ENCODE results near the gene SHCBP1.

SHCBP1 gene, protein sequence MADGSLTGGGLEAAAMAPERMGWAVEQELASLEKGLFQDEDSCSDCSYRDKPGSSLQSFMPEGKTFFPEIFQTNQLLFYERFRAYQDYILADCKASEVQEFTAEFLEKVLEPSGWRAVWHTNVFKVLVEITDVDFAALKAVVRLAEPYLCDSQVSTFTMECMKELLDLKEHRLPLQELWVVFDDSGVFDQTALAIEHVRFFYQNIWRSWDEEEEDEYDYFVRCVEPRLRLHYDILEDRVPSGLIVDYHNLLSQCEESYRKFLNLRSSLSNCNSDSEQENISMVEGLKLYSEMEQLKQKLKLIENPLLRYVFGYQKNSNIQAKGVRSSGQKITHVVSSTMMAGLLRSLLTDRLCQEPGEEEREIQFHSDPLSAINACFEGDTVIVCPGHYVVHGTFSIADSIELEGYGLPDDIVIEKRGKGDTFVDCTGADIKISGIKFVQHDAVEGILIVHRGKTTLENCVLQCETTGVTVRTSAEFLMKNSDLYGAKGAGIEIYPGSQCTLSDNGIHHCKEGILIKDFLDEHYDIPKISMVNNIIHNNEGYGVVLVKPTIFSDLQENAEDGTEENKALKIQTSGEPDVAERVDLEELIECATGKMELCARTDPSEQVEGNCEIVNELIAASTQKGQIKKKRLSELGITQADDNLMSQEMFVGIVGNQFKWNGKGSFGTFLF

DNA sequence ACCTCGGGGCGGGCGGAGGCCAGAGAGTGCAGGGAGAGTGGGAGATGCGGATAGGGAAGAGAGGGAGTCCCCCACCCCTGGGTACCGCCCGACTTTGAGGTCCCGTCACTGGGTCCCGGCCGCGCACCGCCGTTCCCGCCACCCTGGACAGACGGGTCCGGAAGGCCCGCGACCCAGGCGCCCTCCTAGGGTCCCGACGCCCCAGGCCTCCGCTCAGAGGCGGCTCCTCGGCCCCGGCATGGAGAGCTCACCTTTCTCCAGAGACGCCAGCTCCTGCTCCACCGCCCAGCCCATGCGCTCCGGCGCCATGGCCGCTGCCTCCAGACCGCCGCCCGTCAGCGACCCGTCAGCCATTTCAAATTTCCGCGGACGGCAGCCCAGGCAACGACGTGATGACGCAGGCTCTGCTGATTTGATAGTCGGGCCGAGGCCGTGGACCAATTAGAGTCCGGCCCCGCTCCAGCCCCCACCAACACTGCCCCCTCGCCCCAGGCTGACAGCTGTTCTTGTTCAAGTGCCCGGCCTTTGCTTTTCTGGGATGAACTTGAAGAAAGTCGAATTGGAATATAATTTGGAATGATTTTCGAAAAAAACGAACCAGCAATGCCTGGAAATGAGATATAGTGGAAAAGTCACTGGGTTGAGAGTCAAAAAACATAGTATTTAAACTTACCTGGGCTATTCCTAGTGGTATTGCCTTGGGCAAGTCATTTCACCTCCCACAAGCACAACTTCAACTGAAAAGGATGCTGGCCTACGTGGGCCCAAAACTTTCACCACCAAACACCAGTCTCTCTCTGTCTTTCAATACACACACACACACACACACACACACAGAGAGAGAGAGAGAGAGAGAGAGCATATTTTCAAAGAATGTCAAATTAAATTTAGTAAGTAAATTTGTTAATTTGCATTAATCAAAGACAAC, at the start of gene SHCBP1:
Gene SHCBP1, minus strand, starts transcription at position 374 of the 928 bp plus-strand sequence. Its CDS starts 20 bp downstream, at position 354.
- TF ChIP-seq NFIC (IDR thresholded peaks at IDR 0.05) (no peak), CEBPB (IDR thresholded peaks at IDR 0.05) (no peak), EP300 (IDR thresholded peaks at IDR 0.05; ENCODE audit: borderline replicate concordance) (no peak), CREB1 (IDR thresholded peaks at IDR 0.05; ENCODE audit: low read depth) (peak; percentile 76), TEAD4 (IDR thresholded peaks at IDR 0.05) (no peak), YY1 (IDR thresholded peaks at IDR 0.05; ENCODE audit: low read depth) (peak; percentile 94), ZBTB7A (IDR thresholded peaks at IDR 0.05; ENCODE audit: low read depth) (no peak), TAF1 (IDR thresholded peaks at IDR 0.05; ENCODE audit: low read depth) (peak; percentile 94), EGR1 (IDR thresholded peaks at IDR 0.05) (0 out of 2 replicates have a peak, but pooled peaks have one; percentile 35), RAD21 (IDR thresholded peaks at IDR 0.05; ENCODE audit: low read depth) (no peak), FOXM1 (IDR thresholded peaks at IDR 0.05; ENCODE audit: borderline replicate concordance, low read depth) (peak; percentile 38; the same call in 1 of the 2 replicates), TCF12 (IDR thresholded peaks at IDR 0.05; ENCODE audit: low read depth) (peak; percentile 62; the same call in 1 of the 2 replicates)
- TF ChIP-seq, protein P1, sequence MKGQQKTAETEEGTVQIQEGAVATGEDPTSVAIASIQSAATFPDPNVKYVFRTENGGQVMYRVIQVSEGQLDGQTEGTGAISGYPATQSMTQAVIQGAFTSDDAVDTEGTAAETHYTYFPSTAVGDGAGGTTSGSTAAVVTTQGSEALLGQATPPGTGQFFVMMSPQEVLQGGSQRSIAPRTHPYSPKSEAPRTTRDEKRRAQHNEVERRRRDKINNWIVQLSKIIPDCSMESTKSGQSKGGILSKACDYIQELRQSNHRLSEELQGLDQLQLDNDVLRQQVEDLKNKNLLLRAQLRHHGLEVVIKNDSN (IDR thresholded peaks at IDR 0.05) = no peak
- TF ChIP-seq, protein P2, sequence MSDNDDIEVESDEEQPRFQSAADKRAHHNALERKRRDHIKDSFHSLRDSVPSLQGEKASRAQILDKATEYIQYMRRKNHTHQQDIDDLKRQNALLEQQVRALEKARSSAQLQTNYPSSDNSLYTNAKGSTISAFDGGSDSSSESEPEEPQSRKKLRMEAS (IDR thresholded peaks at IDR 0.05) = peak; percentile 76
- TF ChIP-seq, protein P3, sequence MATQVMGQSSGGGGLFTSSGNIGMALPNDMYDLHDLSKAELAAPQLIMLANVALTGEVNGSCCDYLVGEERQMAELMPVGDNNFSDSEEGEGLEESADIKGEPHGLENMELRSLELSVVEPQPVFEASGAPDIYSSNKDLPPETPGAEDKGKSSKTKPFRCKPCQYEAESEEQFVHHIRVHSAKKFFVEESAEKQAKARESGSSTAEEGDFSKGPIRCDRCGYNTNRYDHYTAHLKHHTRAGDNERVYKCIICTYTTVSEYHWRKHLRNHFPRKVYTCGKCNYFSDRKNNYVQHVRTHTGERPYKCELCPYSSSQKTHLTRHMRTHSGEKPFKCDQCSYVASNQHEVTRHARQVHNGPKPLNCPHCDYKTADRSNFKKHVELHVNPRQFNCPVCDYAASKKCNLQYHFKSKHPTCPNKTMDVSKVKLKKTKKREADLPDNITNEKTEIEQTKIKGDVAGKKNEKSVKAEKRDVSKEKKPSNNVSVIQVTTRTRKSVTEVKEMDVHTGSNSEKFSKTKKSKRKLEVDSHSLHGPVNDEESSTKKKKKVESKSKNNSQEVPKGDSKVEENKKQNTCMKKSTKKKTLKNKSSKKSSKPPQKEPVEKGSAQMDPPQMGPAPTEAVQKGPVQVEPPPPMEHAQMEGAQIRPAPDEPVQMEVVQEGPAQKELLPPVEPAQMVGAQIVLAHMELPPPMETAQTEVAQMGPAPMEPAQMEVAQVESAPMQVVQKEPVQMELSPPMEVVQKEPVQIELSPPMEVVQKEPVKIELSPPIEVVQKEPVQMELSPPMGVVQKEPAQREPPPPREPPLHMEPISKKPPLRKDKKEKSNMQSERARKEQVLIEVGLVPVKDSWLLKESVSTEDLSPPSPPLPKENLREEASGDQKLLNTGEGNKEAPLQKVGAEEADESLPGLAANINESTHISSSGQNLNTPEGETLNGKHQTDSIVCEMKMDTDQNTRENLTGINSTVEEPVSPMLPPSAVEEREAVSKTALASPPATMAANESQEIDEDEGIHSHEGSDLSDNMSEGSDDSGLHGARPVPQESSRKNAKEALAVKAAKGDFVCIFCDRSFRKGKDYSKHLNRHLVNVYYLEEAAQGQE (IDR thresholded peaks at IDR 0.05; ENCODE audit: low read depth) = no peak

DNA sequence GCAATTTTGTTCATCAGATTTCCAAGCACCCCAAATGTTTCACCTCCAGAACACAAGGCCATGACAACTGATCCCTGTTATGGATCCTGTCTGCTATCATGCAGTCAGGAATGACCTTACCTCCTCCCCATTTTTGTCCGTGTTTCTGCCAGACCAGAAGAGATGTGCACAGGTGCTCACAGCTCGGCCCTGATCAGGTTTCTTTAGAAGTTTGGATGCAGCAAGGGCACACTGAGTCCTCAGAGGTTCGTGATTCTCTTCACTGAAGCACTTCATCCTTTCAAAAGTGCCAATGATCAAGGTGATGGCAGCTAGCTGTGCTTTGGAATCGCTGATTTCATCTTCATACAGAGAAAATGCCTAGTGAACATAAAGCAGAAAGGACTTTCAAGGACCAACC, 40.9 kb upstream of the SHCBP1 start:
- TF ChIP-seq RAD21 (IDR thresholded peaks at IDR 0.05; ENCODE audit: low read depth) = no peak
- no peak for TF ChIP-seq YY1 (IDR thresholded peaks at IDR 0.05; ENCODE audit: low read depth)
- TF ChIP-seq CREB1 (IDR thresholded peaks at IDR 0.05; ENCODE audit: low read depth) = no peak
- TF ChIP-seq NFIC (IDR thresholded peaks at IDR 0.05) = no peak
- TF ChIP-seq, protein P2 (IDR thresholded peaks at IDR 0.05) = no peak
- TF ChIP-seq CEBPB (IDR thresholded peaks at IDR 0.05) = no peak
- TF ChIP-seq, protein P3 (IDR thresholded peaks at IDR 0.05; ENCODE audit: low read depth) = no peak
- TF ChIP-seq EP300 (IDR thresholded peaks at IDR 0.05; ENCODE audit: borderline replicate concordance) = no peak
- no peak for TF ChIP-seq EGR1 (IDR thresholded peaks at IDR 0.05)
- TF ChIP-seq FOXM1 (IDR thresholded peaks at IDR 0.05; ENCODE audit: borderline replicate concordance, low read depth) = no peak
- no peak for TF ChIP-seq TEAD4 (IDR thresholded peaks at IDR 0.05)
- no peak for TF ChIP-seq TAF1 (IDR thresholded peaks at IDR 0.05; ENCODE audit: low read depth)
- TF ChIP-seq, protein P1 (IDR thresholded peaks at IDR 0.05) = no peak
- no peak for TF ChIP-seq TCF12 (IDR thresholded peaks at IDR 0.05; ENCODE audit: low read depth)
- no peak for TF ChIP-seq ZBTB7A (IDR thresholded peaks at IDR 0.05; ENCODE audit: low read depth)

DNA sequence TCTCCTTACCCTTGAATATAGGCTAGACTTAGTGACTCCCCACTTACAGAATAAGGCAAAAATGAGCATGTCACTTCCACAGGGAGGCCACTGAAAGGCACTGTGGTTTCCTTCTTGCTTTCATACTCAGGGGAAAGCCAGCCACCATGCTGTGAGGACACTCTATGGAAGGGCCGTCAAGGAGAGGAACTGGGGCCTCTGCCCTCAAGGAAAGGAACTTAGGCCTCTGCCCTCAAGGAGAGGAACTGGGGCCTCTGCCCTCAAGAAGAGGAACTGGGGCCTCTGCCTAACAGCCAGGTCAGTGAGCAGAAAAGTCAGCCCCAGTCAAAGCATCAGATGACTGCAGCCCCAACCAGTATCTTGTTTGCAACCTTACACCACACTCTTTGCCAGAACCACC, 37.7 kb upstream of the SHCBP1 start:
- TF ChIP-seq CREB1 (IDR thresholded peaks at IDR 0.05; ENCODE audit: low read depth) = no peak
- no peak for TF ChIP-seq EGR1 (IDR thresholded peaks at IDR 0.05)
- no peak for TF ChIP-seq TAF1 (IDR thresholded peaks at IDR 0.05; ENCODE audit: low read depth)
- TF ChIP-seq, protein P1 (IDR thresholded peaks at IDR 0.05) = no peak
- TF ChIP-seq, protein P3 (IDR thresholded peaks at IDR 0.05; ENCODE audit: low read depth) = no peak
- TF ChIP-seq YY1 (IDR thresholded peaks at IDR 0.05; ENCODE audit: low read depth) = no peak
- TF ChIP-seq NFIC (IDR thresholded peaks at IDR 0.05) = no peak
- TF ChIP-seq TEAD4 (IDR thresholded peaks at IDR 0.05) = no peak
- TF ChIP-seq RAD21 (IDR thresholded peaks at IDR 0.05; ENCODE audit: low read depth) = no peak
- no peak for TF ChIP-seq ZBTB7A (IDR thresholded peaks at IDR 0.05; ENCODE audit: low read depth)
- TF ChIP-seq FOXM1 (IDR thresholded peaks at IDR 0.05; ENCODE audit: borderline replicate concordance, low read depth) = no peak
- no peak for TF ChIP-seq EP300 (IDR thresholded peaks at IDR 0.05; ENCODE audit: borderline replicate concordance)
- TF ChIP-seq TCF12 (IDR thresholded peaks at IDR 0.05; ENCODE audit: low read depth) = no peak
